Stimulated activated CD4-positive, alpha-beta T cell treated with anti-CD3 and anti-CD28 coated beads, TNF-alpha, amount 100 ng/mL, for 4 hours (primary cell): Measurements from ENCODE around the gene TGOLN2.

Source experiments
- DNase-seq, 3 experiments: peaks; one replicate each; pipeline ENCODE4 v3.0.0-alpha.2; 2020; ENCODE audit warnings: low read depth in 3 of 3

Gene TGOLN2

DNA sequence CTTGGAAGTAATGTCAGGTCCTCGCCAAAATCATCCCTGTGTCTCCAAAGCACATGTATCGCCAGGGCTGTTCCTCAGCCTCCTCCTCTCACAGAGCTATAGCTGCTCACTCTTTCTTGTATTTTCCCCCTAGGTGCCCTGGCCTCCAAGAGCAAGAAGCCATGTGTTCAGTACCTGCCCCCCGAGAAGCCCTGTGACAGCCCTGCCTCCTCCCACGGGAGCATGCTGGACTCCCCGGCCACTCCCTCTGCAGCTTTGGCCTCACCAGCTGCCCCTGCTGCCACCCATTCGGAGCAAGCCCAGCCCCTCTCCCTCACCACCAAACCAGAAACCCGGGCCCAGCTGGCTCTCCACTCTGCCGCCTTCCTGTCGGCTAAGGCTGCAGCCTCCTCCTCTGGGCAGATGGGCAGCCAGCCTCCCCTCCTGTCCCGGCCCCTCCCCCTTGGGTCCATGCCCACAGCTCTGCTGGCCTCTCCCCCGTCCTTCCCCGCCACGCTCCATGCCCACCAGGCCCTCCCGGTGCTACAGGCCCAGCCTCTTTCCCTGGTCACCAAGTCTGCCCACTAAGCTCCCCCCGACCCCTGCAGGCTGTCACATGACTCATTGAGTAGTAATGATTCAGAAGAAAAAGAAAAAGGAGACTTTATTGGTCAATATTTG lies 18.8 kb downstream of the TGOLN2 start:
- no peak for DNase-seq

DNA sequence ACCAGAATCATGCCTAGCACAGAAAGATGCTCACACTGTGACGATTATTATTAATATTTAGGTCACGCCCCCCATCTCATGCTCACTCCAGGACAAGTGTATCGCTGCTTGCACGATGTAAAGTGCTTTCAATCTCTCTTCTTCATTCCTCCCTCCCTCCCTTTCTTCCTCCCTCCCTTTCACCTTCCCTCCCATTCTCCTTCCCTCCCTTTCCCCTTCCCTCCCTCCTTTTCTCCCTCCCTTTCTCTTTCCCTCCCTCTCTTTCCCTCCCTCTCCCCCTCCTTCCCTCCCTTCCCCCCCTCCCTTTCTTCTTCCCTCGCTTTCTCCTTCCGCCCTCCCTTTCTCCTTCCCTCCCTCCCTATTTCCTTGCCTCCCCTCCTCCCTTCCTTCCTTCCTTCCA lies 19.6 kb downstream of the TGOLN2 start:
- DNase-seq: no peak

DNA sequence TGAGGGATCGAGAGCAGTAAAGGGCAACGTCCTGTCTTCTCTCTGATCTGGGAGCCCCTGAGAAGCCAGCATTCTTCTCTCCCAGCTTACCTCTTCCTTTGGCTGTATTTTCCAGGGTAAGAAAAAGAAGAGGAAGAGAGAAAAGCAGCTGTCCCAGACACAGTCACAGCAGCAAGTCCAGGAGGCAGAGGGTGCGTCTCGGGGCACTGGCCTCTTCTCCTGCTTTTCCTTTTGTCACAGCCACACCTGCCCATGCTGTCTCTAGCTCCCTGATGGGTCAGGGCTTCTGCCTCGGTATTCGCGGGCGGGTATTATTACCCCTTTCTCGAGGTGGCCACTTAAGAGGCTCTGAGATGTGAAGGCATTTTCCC lies 20.3 kb downstream of the TGOLN2 start:
- DNase-seq: no peak

DNA sequence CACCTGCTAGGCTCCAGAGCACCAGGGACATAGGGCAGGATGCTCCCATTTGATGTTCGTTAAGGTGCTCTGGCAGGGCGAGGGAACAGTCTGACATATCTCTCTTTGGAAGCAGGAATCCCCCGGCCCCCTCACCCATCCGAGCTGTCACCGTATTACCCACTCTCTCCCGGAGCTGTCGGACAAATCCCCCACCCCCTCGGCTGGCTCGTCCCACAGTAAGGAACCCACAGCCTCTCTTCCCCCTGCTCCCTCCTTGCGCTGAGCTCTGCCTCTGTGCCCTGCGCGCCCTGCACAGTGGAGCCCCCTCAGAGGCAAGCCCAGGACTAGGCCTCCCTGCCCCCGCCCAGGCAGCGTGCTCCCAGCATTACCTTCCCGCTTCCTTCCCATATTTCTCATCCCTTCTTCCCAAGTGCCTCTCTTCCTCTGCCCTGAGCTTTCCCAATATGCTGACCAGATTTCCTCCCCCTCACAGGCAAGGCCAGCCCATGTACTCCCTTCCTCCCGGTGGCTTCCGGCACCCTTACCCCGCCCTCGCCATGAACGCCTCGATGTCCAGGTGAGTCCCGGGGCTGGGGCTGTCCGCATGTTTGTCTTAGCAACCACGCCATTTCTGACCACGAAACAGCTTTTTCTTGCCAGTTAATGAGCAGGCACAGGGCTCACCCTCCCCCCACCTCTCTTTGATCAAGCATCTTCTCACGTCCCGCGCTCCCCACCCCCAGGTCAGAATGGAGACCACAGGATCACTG lies 23.8 kb downstream of the TGOLN2 start:
- no peak for DNase-seq

DNA sequence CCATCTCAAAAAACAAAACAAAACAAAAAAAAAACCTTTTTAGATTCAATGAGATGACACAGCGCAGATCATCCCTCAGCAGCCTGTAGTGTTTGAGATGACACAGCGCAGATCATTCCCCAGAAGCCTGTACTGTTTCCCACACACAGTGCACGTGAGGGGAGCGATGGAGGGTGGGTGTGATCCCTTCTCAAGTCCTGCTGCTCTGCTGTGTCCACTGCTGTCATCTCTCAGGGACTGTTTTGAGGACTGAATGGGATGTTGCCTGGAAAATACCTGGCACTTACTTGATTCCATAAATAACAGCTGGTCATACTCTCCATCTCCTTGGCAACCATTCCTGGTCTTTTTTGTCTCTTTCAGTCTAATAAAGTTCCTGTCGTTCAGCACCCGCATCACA lies 25.7 kb downstream of the TGOLN2 start:
- DNase-seq: no peak

DNA sequence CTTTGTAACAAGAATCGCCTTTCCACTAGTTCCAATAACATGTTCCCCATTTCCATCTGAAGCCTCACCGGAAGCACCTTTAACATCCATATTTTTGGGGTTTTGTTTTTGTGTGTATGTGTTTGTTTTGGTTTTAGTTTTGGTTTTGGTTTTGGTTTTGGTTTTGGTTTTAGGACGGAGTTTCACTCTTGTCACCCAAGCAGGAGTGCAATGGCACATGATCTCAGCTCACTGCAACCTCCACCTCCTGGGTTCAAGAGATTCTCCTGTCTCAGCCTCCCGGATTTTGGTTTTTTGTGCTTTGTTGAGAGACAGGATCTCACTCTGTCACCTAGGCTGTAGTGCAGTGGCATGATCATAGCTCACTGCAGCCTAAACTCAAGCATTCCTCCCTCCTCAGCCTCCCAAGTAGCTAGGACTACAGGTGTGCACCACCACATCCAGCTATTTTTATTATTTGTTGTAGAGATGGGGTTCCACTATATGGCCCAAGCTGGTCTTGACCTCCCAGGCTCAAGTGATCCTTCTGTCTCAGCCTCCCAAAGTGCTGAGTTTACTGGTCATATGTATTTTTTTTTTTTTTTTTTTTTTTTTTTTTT lies 36.3 kb downstream of the TGOLN2 start:
- DNase-seq: no peak

DNA sequence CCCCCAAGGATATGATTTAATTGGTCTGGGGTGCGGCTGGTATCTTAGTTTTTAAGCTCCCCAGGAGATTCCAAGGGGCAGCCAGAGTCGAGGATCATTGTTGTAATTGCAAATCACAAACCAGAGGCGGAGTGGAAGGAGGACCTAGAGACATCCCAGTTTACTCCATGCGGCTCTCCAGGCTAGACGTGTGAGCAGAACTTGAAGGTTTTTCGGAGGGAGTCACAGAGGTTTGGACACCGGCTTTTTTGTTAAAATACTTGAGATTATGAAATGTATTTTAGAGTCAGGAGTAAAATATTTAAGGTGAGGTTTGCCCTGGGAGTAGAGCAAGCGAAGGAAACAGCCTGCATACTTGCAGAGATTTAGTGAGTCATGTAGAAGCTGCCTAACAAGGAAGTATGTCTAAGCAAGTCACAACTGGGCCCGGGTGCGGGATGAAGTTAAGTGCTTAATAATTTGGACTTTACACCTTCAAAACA lies 39.5 kb downstream of the TGOLN2 start:
- DNase-seq: no peak

DNA sequence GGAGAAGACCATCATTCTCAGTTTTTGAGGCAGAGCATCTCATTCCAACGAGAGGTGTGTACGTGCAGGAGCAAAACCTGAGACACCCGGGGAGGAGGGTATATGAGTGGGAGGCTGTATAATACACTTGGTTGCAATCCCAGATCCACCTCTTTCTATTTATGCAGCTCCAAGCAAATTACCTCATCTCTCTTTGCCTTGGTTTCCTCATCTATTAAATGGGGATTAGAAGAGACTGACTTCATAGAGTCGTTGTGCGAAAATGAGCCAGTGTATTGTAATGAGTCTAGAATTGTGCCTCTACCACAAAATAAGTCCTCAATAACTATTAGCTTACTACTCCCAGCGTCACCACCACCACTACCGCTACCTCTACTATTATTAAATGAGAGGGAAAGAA lies 40.1 kb downstream of the TGOLN2 start:
- no peak for DNase-seq

DNA sequence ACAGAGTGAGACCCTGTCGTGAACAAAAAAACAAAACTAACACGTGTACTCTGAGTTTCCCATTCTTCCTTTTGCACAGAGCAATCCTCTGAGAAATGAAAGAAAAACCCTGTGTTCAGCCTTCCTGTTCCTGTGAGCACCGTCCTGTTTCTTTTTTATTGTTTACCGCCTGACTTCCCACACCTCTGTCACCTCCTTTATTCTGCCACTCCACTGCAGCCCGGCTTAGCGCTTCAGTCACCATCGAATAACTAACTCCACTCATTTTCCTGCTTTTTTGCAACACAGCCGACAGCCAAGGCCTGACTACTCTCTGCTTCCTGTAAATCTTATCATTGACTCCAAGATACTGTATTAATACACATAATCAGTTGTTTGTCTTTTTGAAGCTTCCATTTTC lies 40.9 kb downstream of the TGOLN2 start:
- no peak for DNase-seq

DNA sequence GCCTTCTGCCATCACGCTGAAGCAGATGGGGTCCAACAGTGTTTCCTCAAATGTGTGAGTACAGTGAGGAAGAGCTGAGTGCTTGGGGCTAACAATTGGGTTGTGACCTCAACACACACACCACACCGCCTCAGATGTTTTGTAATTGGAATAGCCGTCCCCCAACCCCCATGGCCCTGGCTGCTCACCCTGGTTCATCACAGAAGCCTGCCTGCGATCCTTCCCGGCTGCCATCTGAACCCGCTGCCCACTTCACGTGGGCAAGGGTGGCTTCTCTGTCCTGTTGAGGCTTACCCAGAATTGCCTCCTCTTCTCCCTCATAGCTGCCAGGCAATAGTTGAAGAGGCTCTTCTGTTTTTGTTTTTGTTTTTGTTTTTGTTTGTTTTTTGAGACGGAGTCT lies 44.1 kb downstream of the TGOLN2 start:
- no peak for DNase-seq

DNA sequence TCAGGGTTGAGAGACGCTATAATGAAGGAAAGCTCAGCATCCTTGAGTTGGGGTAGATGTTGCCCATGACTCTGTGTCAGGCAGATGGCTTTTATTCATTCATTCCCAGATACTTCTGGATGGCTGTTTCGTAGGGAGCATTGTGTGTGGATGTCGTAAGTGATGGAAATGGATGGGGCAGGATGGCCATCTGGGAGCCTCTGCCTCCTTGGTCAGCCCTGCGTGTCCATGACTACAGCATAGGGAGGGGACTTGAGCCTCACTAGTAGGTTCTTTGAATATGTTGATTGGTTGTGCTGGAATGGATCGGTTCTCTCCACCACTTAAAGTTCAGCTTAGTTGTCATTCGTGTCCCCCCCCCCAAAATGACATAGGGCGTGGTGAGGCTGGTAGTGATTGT lies 44.9 kb downstream of the TGOLN2 start:
- DNase-seq: no peak

DNA sequence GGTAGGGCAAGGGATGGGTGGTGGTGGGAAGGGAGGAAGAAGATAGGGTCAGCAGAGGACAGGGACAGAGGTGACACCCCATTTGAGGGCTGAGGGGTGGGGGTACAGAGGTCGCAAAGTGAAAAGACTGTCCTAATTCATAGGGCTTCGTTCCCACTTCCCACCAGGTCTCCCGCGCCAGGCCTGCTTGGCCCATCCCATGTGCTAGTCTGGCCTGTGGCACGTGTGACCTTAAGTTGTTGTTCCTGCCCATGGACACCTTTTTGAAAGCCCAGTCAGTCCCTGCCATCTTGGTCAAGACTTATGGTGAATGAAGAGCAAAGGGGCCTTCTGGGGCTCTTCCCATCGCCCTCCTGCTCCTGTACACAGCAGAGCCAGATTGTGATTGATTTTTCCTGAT lies 46.2 kb downstream of the TGOLN2 start:
- DNase-seq: no peak

DNA sequence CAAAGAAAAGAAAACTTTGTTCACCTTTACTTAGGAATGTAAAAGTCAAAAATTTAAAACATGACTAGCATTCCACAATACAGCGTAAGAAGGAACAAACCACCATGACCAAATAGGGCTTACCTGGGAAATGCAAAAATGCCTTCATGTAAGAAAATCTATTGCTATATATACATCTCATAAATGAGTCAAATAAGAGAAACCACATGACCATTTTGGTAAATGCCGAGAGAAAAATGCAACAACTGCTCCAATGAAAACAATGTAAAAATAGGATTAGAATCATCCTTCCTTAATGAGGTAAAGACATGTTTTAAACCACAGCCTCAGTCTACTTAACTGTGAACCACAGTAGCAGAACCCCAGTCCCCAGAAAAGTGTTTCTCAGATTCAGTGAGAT lies 49.4 kb downstream of the TGOLN2 start:
- DNase-seq: no peak

DNA sequence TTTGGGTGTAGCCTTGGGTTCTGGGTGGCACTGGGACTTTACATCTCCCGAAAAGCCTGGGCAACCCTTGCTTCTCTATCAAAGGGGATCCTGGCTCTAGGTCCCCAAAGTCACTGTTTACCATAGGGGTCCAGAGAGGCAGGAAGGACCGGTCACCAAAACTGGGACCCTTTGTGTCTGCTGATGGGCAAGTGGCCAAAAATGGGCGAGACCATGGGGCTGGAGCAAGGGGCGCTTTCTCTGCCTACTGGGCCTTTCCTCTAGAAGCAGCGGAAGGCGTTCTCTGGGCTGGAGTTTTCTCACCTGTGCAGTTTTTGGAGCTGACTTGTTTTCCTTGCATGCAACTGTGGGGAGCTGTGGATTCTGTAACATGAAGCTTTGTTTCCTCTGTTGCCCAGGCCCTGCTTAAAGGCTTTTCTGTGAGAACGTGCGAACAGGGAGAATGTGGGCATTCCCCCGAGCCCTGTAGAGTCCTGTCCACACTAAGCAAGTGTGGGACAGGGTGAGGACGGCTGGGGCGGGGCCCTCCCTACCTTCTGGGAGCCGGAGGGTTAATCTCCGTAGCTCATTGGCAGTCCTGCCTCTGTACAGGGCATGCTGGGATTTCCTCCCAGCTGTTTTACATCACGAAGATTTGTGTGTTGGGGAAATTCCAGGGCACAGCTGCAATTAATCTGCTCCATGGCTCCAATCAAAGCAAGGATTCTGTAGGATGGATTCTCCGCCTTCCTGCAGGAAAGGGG lies 50.2 kb downstream of the TGOLN2 start:
- DNase-seq: no peak

DNA sequence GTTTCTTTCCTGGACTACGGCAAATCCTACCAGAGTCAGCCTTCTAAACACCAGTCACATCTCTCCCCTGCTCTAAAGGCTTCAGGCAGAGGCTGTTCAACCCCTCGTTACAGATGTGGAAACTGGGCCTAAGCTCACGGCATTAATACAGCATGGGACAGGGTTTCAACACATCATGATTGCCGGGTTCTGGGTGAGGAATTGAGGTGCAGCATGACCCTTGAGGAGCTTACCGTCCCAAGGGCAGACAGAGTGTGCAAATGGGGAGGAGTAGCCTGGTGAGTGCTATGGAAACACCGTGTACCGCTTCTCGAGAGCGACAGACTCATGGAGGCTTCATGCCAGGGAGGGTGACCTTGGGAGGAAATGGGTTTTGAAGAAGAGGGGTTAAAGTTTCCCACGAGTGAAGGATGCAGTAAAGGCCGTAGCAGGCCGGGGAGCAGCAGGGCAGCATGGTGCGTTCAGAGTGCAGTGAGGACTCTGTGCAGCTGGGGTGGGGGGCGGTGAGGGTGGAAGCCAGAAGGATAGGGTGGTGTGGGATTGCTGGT lies 51.1 kb downstream of the TGOLN2 start:
- no peak for DNase-seq

DNA sequence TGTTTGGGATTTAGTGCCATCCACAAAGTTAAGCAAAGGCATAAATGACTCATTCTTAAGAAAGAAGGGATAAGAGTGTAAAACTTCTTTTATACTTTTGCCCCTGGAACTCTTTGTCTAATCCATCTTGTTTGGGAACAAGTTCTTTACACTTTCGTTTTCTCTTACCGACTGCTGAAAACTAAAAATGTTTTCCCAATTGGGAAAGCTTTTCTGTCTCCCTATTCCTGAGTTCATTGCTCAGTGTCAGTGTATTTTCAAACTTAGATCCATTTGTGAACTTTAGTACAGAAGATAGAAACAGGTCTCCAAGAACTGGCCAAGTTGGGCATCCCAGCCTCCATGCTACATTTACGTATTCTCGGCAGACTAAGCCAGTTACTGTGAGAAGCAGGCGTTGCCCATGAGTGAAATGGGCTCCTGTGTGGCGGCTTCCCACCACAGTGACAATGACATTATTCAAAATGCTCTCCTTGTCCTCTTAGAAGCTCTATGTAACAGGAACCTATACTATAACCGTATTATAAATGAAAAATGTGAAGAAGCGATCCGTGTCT lies 51.7 kb downstream of the TGOLN2 start:
- no peak for DNase-seq

DNA sequence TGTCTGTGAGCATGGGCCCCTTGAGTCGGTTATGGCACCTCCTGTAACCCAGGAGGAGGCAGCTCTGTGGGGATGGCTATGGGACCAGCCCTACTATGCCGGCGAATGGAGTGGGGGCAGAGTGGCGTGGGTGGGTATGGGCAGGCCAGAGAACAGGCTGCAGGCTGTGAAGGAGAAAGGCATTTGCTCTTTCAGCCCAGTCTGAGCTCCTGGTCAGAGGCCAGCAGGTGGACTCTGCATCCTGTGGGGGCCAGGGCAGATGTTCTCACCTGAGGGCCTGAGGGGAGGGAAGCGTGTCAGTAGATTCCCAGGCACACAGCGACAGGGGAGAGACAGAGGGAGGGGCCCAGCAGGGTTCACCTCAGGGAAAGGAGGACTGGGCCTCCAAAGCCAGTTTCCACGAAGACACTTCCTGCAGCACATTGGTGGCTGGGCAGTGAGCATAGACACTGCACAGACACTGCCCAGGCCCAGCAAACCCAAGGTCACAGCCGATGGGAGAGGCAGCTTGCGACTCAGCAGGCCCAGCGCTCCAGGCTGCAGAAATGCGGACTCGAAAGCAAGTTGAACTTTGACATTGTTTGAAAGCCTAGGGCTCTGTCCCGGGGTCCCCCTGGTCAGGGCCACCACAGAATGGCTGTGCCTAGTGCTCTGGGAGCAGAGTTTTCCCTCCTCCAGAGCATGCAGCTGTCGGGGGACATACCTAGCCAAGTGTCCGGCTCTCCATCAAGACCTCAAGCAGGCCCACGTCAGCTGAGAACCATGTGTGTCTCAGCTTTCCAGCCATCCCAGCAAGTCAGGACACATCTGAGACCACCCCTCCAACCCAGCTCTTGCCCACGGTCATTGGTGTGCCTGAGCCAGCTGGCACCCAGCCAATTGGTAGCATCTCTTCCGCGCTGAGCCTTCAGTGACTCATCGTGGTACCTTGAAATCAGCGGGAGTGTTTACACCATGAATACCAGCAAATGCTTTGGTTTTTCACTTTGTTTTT lies 53.8 kb downstream of the TGOLN2 start:
- no peak for DNase-seq

DNA sequence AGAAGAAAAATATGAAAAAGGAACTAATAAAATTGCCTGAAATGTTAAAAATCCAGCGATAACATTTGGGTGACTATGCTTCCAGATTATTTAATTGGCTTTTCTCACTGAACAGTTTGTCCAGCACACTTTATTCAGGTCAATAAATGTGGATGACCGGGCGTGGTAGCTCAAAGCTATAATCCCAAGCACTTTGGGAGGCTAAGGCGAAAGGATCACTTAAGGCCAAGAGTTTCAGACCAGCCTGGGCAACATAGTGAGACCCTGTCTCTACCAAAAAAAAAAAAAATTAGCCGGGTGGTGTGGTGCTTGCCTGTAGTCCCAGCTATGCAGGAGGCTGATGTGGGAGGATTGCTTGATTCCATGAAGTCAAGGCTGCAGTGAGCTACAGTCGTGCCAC lies 55.4 kb downstream of the TGOLN2 start:
- DNase-seq: no peak

DNA sequence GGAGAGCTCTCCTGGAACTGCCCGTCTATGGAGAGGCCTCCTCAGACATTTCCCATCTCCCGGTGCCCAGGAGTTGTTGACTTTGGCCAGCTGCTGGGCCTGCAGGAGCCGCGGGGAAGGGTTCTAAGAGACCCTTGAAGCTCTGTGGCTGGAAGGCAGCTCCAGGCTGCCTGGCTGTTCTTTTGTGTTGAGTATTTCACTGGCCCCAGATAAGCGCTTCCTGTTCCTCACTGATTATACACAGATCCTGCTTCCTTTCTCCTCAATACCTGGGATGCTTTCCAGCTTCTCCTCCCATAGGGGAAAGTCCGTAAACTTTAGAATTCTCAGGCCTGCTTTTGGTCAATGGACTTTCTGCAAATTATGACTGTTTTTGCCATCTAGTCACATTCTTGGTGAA lies 57.8 kb downstream of the TGOLN2 start:
- DNase-seq: no peak
